NB4 (cell line): ENCODE data around the gene FOCAD.

Experiments
- MYC ChIP-seq: IDR thresholded peaks from 2 replicates; pipeline ENCODE4 v1.6.1; 2011; ENCODE audit warnings: low read depth, low read length
- POLR2A ChIP-seq: IDR thresholded peaks from 2 replicates; pipeline ENCODE4 v1.6.1; 2011; ENCODE audit warnings: mild to moderate bottlenecking; ENCODE audit not compliant: insufficient read length; ENCODE audit errors: extremely low read depth
- TF ChIP-seq, protein P1 (sequence below): IDR thresholded peaks from one replicate; pipeline ENCODE4 v1.5.1; 2012; ENCODE audit warnings: low read depth, low read length
- TF ChIP-seq, protein P2 (sequence below): IDR thresholded peaks from 2 replicates; pipeline ENCODE4 v1.6.1; 2011; ENCODE audit warnings: low read depth, low read length

DNA sequence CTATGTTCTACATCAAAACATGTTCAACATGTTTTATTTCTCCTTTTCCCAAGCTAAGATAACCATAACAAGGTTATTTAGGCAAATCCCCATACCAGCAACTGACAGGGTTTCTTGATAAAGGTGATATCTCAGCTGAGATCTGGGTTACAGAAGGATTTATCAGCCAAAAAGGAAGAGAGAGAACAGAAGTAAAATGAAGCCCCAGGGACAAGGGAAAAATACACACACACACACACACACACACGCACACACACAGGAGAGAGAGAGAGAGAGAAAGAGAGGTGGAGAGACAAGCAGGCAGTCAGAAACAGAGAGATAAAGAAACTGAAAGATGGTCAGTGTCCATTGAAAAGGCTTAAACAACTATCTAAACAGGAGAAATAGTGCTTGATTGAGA, 42.0 kb upstream of the FOCAD start:
- TF ChIP-seq POLR2A (no peak), MYC (no peak)
- TF ChIP-seq, protein P1, sequence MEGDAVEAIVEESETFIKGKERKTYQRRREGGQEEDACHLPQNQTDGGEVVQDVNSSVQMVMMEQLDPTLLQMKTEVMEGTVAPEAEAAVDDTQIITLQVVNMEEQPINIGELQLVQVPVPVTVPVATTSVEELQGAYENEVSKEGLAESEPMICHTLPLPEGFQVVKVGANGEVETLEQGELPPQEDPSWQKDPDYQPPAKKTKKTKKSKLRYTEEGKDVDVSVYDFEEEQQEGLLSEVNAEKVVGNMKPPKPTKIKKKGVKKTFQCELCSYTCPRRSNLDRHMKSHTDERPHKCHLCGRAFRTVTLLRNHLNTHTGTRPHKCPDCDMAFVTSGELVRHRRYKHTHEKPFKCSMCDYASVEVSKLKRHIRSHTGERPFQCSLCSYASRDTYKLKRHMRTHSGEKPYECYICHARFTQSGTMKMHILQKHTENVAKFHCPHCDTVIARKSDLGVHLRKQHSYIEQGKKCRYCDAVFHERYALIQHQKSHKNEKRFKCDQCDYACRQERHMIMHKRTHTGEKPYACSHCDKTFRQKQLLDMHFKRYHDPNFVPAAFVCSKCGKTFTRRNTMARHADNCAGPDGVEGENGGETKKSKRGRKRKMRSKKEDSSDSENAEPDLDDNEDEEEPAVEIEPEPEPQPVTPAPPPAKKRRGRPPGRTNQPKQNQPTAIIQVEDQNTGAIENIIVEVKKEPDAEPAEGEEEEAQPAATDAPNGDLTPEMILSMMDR = no peak
- TF ChIP-seq, protein P2, sequence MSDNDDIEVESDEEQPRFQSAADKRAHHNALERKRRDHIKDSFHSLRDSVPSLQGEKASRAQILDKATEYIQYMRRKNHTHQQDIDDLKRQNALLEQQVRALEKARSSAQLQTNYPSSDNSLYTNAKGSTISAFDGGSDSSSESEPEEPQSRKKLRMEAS = no peak
